Central memory CD8-positive, alpha-beta T cell (primary cell): ENCODE measurements around the gene ZHX3.

Experiments
- ATAC-seq: fragments of 150-1000 bp; cut with Tn5 transposase; replicated peaks from 2 replicates; pipeline ENCODE4 v1.10.0; 2022; ENCODE audit warnings: mild to moderate bottlenecking, moderate FRiP score, moderate number of reproducible peaks; ENCODE audit not compliant: poor library complexity, severe bottlenecking; ENCODE audit errors: extremely low read depth
- DNase-seq, 2 donors: peaks; one replicate each; pipeline ENCODE4 v3.0.0; 2021; ENCODE audit warnings: low spot score in 2 of 2
- H3K27ac Mint-ChIP-seq: one replicate; pipeline ENCODE4 v1.8.0; 2022; ENCODE audit warnings: low read depth, mild to moderate bottlenecking, moderate library complexity, mixed read lengths
- H3K27me3 Mint-ChIP-seq: one replicate; pipeline ENCODE4 v1.8.0; 2022; ENCODE audit warnings: mixed read lengths
- H3K36me3 Mint-ChIP-seq: one replicate; pipeline ENCODE4 v1.8.0; 2022; ENCODE audit warnings: mild to moderate bottlenecking, moderate library complexity, mixed read lengths; ENCODE audit not compliant: insufficient read depth
- H3K4me1 Mint-ChIP-seq: one replicate; pipeline ENCODE4 v1.8.0; 2022; ENCODE audit warnings: mixed read lengths
- H3K4me3 Mint-ChIP-seq: one replicate; pipeline ENCODE4 v1.8.0; 2022; ENCODE audit warnings: mild to moderate bottlenecking, moderate library complexity, mixed read lengths
- H3K9me3 Mint-ChIP-seq: one replicate; pipeline ENCODE4 v1.8.0; 2022; ENCODE audit warnings: mixed read lengths

Gene ZHX3

DNA sequence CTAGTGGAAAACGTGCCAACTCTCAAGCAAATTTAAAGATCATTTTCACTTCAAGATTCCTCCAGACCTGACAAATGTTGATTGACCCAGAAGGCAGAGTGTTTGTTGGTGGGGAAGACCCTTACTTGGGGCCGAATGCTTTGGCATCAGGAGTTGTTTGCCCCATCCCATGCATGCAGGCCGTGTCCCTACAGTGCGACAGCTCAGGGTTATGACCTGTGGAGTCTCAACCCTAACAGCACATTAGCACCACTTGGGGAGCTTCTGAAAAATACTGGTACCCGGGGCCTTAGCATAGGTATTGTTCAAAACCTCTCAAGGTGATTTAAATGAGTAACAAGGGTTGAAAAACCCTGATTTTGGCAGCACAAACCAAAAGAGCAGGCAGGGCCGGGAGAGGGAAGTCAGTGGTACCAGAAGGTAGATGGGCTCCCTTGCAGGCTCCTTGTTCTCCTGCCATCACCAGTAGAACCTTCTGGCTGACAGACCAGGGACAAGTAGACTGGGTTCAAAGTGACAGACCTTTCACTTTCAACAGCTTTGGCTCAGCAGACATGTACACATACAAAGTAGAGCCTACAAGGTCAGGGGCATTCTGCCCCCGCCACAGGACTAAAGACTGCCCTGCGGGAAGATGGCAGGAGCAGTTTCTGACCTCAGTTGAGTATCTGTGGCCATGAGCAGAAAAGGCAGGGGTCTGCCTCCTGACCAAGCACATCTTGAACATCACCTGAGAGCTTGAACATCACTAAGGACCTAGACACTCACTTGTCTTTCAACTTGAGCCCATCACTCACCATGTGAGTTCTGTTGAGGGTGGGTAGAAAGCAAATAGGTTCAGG is 140.6 kb downstream of the ZHX3 start:
- peaks cover 5% of the 10 kb centered on the region for H3K4me1 Mint-ChIP-seq
- peaks cover 22% of the 10 kb centered on the region for H3K36me3 Mint-ChIP-seq
- ATAC-seq (no peak), DNase-seq (peak in 1 of 2 donors; percentile 6)
- H3K4me3 Mint-ChIP-seq: no peak overlapping the region
- no peaks in the 10 kb centered on the region for H3K27me3 Mint-ChIP-seq
- H3K9me3 Mint-ChIP-seq: no peaks in the 10 kb centered on the region
- H3K27ac Mint-ChIP-seq: peak overlapping the region; percentile 69

DNA sequence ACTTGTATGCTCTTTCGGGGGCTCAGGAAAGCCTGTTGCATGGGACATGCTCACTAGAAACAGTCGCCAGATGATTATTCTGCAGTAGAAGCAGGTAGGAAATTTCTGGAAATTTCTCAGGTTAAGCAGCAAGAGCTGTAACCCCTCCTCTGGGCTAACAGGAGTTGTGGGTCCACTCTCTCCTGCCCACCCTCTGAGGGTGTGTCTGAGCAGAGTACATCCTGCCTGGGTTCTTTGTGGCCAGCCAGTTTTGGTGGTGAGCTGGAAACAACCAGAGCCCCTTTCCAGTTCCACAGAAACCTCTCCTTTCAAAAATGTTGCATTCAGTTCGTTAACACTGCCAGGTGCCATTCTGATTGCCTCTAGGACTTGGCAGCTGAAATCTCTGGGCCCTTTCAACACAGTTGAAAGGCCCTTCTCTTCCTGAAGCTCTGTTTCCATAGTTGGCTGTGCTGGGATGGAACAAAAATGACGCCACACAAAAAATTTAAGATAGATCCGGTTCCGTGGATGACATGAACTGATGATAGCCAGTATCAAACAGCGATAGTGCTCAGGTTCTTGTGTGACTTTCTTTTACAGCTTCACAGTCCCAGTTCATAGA is 141.7 kb downstream of the ZHX3 start:
- Mint-ChIP-seq H3K4me3 (no peak overlapping the region), H3K27me3 (no peaks in the 10 kb centered on the region)

DNA sequence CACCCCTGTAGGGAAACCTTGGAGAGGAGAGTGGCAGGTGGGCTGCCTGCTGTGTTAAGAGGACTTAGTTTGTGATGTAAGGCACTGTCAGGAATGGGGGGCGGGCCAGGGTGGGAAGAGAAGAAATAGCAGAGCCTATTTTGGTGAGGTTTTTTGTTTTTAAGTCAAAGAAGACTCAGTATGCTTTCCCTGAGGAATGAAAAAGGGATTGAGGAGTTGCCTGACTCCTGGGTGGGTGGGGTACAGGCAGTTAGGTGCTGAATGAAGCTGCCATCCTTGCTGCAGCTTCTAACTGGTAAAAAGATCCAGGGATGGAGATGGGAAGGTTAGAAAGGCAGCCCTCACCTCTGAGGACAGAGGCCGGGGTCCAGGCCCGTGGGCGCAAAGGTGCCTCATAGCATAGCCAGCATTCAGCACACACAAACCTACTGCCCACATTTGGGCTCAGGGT is 142.3 kb downstream of the ZHX3 start:
- H3K4me3 Mint-ChIP-seq: no peak overlapping the region
- ATAC-seq (no peak), DNase-seq (no peak)
- peaks cover 15% of the 10 kb centered on the region for H3K4me1 Mint-ChIP-seq
- no peaks in the 10 kb centered on the region for H3K27me3 Mint-ChIP-seq
- H3K27ac Mint-ChIP-seq: no peak overlapping the region
- H3K9me3 Mint-ChIP-seq: no peaks in the 10 kb centered on the region
- peaks cover 35% of the 10 kb centered on the region for H3K36me3 Mint-ChIP-seq

More for the DNA sequence above, 141.7 kb downstream of the ZHX3 start:
- DNase-seq: peak in 1 of 2 donors; percentile 3
- no peak for ATAC-seq
- peak overlapping the region; percentile 29 for H3K27ac Mint-ChIP-seq
- peaks cover 9% of the 10 kb centered on the region for H3K4me1 Mint-ChIP-seq
- peaks cover 31% of the 10 kb centered on the region for H3K36me3 Mint-ChIP-seq
- no peaks in the 10 kb centered on the region for H3K9me3 Mint-ChIP-seq

DNA sequence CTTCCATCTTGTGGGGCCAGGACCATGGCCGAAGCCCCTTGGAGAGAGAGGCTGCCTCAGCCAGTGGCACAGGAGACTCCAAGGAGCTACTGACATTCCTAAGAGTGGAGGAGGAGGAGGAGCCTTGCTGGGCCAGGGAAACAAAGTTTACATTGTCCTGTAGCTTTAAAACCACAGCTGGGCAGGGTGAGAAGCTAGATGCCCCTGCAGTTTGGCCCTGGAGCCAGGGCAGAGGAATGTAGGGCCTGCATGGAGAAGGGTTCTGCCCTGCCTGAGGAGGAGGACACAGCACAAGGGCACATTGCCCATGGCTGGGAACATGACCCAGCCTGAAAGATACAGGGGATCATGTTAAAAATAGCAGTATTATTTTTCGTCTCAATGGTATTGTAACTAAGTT is 142.7 kb downstream of the ZHX3 start:
- Mint-ChIP-seq H3K27ac (no peak overlapping the region), H3K27me3 (no peaks in the 10 kb centered on the region), H3K4me3 (no peak overlapping the region), H3K36me3 (peaks cover 36% of the 10 kb centered on the region), H3K9me3 (no peaks in the 10 kb centered on the region), H3K4me1 (peaks cover 17% of the 10 kb centered on the region)
- DNase-seq (no peak), ATAC-seq (no peak)

DNA sequence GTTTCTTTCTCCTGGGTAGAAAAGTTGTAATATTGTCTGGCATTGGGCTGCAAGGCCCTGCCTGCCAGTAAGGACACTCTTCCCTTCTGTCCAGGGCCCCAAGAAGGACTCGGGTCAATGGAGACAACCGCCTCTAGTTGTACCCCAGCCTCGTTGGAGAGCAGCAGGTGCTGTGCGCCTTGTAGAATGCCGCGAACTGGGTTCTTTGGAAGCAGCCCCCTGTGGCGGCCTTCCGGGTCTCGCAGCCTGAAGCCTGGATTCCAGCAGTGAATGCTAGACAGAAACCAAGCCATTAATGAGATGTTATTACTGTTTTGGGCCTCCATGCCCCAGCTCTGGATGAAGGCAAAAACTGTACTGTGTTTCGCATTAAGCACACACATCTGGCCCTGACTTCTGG is 143.2 kb downstream of the ZHX3 start:
- Mint-ChIP-seq H3K9me3 (no peaks in the 10 kb centered on the region), H3K4me3 (no peak overlapping the region), H3K27me3 (no peaks in the 10 kb centered on the region), H3K27ac (peak overlapping the region; percentile 74), H3K4me1 (peaks cover 17% of the 10 kb centered on the region), H3K36me3 (peaks cover 38% of the 10 kb centered on the region)
- DNase-seq: peak in 1 of 2 donors; percentile 4
- ATAC-seq: no peak

DNA sequence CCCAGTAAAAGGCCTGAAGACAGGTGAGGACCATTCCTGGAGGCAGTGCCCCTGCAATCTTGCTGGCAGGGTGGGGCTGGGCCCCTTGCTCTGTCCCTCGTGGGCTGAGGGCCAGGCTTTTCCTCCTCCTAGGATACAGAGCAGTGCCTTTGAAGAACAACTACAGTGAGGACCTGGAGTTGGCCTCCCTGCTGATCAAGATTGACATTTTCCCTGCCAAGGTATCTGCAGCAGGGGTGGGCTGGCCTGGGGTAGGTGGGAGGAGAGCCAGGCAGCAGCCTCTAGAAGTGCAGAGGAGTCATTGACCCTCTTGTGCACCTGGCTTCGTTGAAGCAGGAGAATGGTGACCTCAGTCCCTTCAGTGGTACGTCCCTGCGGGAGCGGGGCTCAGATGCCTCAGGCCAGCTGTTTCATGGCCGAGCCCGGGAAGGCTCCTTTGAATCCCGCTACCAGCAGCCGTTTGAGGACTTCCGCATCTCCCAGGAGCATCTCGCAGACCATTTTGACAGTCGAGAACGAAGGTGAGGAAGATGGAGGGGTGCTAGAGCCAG is 143.7 kb downstream of the ZHX3 start:
- Mint-ChIP-seq H3K27me3 (no peaks in the 10 kb centered on the region), H3K9me3 (no peaks in the 10 kb centered on the region), H3K4me3 (no peak overlapping the region), H3K4me1 (peaks cover 17% of the 10 kb centered on the region), H3K36me3 (peaks cover 43% of the 10 kb centered on the region), H3K27ac (peak overlapping the region; percentile 74)
- DNase-seq: peak in 1 of 2 donors; percentile 6
- no peak for ATAC-seq

DNA sequence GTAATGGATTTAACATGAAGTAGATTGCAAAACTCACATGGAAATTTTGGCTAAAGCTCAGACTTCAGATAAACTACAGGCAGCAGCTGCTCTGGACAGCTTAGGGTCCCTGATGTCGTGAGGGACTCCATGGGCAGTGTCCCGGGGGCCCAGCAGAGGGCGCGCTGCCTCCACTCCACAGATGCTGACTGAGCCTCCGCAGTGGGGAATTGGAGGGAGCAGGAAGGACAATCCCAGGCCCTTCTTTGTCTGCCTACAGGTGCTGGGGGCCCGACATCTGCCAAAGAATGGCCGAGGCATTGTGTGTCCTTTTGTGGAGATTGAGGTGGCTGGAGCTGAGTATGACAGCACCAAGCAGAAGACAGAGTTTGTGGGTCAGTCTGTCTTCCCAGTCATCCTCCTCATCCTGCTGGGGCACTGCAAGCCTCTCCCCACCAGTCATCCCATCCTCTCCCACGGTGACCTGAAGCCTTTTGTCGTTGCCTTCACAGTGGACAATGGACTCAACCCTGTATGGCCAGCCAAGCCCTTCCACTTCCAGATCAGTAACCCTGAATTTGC is 144.3 kb downstream of the ZHX3 start:
- peak; percentile 64 for ATAC-seq
- H3K9me3 Mint-ChIP-seq: no peaks in the 10 kb centered on the region
- H3K36me3 Mint-ChIP-seq: peaks cover 48% of the 10 kb centered on the region
- DNase-seq: peak; percentile 39 to 51
- peak overlapping the region; percentile 74 for H3K27ac Mint-ChIP-seq
- no peak overlapping the region for H3K4me3 Mint-ChIP-seq
- H3K27me3 Mint-ChIP-seq: no peaks in the 10 kb centered on the region
- peaks cover 17% of the 10 kb centered on the region for H3K4me1 Mint-ChIP-seq

DNA sequence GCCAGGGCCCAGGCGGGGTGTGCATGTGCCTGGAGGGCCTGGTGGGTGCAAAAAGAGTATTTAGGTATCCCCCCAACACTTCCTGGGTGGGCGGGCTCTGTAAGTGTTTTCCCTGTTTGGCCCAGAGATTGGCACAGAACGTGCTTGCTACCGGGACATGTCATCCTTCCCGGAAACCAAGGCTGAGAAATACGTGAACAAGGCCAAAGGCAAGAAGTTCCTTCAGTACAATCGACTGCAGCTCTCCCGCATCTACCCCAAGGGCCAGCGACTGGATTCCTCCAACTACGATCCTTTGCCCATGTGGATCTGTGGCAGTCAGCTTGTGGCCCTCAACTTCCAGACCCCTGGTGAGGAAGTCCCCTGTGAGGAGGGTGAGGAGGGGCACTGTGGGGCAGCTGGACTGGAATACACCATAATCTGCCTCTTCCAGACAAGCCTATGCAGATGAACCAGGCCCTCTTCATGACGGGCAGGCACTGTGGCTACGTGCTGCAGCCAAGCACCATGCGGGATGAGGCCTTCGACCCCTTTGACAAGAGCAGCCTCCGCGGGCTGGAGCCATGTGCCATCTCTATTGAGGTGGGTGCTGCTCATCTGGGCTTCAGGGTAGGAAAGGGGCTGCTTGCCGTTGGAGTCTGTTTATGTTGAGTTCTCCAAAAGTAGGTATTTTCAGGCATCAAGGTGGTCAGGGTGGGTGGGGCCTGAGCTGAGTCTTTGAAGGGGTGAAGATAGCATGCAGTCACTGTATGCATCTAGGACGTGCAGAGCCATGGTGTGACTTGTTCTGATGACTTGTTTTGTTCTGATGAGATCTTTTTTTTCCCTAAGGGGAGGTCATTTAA is 145.0 kb downstream of the ZHX3 start:
- Mint-ChIP-seq H3K9me3 (no peaks in the 10 kb centered on the region), H3K4me1 (peaks cover 19% of the 10 kb centered on the region), H3K36me3 (peaks cover 50% of the 10 kb centered on the region), H3K4me3 (no peak overlapping the region), H3K27me3 (no peaks in the 10 kb centered on the region), H3K27ac (peak overlapping the region; percentile 74)
- DNase-seq (no peak), ATAC-seq (no peak)

DNA sequence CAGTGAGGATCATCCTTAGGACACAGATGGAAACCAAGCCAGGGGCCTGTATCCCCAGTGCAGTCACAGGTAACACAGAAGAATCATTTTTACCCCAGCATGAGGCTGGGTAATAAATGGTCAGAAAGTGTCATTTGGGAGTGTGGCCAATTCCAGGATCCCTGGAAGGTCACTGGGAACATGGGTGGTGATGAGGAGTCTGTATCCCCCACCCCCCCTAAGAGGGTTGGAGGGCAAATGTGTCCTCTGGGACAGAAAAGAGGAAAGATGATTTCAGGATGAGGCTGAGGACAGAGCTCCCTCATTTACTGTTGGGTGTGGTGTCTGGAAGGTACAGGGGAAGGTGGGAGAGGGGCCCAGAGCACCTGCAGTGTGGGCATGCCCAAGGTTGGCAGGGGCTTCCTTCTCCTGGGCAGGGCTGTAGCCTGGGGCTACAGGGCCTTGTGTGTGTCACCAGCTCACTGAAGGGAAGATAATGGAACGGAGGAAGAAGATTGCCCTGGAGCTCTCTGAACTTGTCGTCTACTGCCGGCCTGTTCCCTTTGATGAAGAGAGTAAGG is 145.7 kb downstream of the ZHX3 start:
- peaks cover 26% of the 10 kb centered on the region for H3K4me1 Mint-ChIP-seq
- DNase-seq (no peak), ATAC-seq (no peak)
- H3K27me3 Mint-ChIP-seq: no peaks in the 10 kb centered on the region
- H3K4me3 Mint-ChIP-seq: no peak overlapping the region
- H3K36me3 Mint-ChIP-seq: peaks cover 54% of the 10 kb centered on the region
- H3K9me3 Mint-ChIP-seq: no peaks in the 10 kb centered on the region
- peak overlapping the region; percentile 45 for H3K27ac Mint-ChIP-seq

DNA sequence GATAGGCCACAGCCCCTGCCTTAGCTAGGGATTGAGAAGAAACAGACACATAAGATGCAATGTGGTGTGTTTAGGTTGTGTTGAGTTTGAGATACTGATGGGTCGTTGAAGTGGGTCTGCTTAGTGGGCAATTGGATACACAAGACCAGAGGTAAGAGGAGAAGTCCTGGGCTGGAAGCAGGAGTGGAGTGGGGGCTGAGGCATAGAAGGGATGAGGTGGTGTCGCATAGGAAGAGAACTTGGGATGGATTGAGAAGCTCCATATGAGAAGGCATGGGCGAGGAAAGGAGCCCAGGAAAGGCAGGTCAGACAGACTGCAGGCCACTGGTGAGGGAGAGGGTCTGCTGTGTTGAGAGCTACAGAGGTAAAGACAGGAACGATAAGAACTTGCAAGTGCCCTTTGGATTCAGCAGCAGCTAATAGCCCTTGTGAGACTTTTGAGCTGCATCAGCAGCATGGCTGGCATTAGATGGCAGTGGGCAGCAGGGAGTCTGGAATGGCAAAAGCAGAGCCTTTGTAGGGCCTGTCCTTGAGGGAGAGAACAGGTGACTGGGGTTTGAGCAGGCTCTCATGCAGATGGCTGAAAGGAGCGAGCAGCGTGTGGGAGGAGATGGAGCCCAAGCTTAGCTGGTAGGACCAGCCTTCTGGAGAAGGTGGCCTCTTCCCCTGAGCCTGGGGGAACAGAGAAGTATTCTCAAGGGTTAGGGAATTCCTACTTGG is 147.0 kb downstream of the ZHX3 start:
- Mint-ChIP-seq H3K4me3 (no peak overlapping the region), H3K27ac (peak overlapping the region; percentile 45), H3K4me1 (peaks cover 31% of the 10 kb centered on the region), H3K27me3 (no peaks in the 10 kb centered on the region), H3K36me3 (peaks cover 56% of the 10 kb centered on the region), H3K9me3 (no peaks in the 10 kb centered on the region)
- ATAC-seq: no peak
- DNase-seq: no peak

DNA sequence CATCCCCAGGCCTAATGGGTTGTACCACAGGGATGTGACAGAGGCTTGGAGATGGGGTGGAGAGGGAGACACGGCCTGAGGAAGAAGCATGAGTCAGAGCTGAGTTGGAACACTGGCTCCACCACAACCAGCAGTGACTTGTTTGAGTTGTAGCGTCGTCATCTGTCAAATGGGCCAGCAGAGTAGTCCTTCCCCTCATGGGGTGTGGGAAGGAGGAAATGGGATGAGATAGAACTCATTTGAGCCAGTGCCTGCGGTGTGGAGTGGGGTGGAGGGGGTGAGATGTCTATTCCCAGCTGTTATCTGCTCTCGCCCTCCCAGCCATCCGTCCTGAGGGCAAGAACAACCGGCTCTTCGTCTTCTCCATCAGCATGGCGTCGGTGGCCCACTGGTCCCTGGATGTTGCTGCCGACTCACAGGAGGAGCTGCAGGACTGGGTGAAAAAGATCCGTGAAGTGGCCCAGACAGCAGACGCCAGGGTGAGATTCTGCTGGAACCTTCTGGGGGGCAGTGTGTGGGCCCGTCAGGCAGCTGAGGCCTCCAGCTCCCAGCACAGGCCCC is 147.7 kb downstream of the ZHX3 start:
- Mint-ChIP-seq H3K36me3 (peaks cover 56% of the 10 kb centered on the region), H3K27me3 (no peaks in the 10 kb centered on the region), H3K9me3 (no peaks in the 10 kb centered on the region), H3K4me1 (peaks cover 31% of the 10 kb centered on the region), H3K4me3 (no peak overlapping the region), H3K27ac (peak overlapping the region; percentile 45)
- no peak for ATAC-seq
- DNase-seq: no peak
